Measurements from ENCODE around the gene TK1.
"Not testable (repeated sequence)": the region's sequence is repeated elsewhere in the genome, so short reads cannot be mapped to it uniquely, and the experiment has no call there.

TK1 gene

DNA sequence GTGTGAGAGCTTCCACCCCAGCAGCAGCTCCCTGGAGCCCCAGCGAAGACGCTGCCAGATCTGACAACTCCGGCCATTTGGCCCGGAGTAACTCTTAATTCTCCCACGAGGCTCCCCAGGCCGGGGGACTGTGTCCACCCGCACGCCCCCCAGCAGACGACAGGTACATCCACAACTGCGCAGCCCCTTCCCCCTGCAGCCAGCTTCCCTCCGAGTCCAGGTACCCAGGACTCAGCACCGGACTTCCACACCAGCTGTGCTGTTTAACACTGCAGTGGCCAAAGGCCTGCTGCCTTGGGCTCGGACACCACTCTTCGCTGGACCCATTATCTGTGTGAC lies 11.2 kb downstream of the TK1 start:
- no peak for DNase-seq

DNA sequence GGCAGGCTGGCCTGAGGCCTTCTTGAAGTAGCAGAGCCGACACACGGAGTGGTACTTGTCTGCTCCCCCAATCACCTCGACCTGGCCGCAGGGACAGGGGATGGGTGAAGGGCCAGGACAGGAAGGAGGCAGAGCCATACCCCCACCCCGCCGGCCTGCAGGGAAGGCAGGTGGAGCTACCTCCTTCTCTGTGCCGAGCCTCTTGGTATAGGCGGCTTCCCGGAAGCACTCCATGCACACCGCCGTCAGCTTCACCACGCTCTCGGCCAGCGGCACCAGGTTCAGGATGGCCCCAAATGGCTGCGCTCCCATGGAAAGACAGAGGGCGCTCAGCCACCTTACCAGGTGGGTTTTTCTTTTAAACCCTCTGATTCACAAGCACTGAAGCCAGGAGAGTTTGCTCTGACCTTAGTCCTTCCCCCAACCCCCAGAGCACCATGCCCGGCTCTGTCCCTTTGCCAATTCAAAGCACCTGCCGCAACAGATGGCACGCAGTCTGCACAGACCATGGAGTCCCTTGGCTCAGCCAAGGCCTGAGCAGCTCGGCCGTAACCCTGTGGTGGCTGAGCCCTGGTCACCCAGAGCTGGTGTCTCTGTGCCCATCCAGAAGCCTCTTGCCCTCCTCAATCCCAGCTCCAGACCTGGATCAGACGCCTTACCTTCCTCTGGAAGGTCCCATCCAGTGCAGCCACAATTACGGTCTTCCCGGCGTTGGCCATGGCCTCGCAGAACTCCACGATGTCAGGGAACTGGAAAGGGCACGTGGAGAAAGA lies 11.8 kb downstream of the TK1 start:
- no peak for DNase-seq

DNA sequence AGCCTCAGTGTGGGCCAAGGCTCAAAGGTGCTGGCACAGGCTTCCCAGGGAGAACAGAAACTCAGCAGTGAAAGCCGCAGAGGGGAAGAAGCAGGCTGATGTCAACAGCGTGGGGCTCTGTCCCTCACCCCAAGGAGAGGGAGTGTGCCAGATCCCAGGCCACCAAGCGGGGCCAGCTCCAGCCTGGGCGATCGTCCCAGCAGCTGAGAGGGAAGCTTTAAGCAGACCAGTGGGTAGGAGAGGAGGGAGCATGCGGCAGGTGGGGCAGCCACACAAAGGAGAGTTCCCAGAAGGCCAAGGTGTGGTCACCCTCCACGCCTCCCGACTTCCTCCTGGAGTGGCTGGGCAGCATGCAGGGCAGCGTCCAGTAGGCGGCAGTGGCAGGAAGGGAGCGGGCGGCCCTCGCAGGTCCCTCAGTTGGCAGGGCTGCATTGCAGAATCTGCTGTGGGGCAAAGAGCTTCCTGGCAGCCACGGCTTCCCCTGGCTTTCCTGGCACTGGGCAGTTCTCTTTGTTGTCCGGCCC lies 12.4 kb downstream of the TK1 start:
- DNase-seq, result no peak

DNA sequence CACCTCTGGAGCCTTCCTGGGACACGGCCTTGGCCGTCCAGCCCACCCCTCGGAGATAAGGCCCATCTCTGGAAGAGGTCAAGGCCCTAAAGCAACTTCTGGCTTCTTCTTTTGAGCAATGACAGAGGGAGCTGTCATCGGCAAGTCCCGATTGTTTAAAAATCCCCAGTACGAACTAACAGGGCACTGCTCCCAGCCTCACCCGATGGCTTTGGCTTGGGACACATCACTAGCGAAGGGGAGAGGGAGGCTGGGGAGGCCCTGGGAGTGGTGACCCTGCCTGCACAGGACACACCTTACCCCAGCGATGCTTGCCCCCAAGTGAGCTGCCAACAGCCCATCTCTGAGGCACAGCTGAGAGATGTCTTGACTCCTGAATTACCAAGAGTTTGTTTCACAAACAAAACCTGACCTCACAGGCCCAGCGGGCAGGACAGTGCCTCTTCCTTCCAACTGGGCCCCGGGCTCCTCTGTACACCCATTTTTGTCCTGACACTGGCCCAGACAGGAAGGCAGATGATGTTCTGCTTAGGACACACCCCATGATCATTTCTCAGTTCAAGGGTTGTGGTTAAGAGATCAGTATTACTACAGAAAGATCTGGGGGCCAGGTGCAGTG lies 13.6 kb downstream of the TK1 start:
- DNase-seq, result no peak

DNA sequence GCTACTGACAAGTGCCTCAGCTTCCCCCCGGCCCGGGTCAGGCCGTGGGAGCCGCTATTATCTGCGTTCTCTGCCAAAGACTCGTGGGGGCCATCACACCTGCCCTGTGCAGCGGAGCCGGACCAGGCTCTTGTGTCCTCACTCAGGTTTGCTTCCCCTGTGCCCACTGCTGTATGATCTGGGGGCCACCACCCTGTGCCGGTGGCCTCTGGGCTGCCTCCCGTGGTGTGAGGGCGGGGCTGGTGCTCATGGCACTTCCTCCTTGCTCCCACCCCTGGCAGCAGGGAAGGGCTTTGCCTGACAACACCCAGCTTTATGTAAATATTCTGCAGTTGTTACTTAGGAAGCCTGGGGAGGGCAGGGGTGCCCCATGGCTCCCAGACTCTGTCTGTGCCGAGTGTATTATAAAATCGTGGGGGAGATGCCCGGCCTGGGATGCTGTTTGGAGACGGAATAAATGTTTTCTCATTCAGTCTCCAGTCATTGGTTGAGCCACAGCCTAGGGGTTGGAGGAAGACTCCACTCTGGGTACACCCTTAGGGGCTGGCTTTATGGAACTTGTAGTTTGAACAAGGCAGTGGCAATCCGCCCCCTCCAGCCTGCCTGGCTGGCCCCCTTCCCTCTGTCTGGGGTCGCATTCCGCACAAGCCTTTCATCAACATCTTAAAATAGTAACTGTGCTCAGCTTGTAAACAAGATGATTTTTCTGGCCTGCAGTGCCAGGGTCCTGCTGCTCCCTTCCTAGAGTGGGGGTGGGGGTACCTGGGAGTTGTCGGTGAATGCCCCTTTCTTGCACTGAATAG lies 14.4 kb downstream of the TK1 start:
- peak; percentile 35 for DNase-seq

- not testable (repeated sequence) for DNase-seq
These were observed 15.1 kb downstream of the TK1 start for GRCh38 chr17:78171591-78172248.

DNA sequence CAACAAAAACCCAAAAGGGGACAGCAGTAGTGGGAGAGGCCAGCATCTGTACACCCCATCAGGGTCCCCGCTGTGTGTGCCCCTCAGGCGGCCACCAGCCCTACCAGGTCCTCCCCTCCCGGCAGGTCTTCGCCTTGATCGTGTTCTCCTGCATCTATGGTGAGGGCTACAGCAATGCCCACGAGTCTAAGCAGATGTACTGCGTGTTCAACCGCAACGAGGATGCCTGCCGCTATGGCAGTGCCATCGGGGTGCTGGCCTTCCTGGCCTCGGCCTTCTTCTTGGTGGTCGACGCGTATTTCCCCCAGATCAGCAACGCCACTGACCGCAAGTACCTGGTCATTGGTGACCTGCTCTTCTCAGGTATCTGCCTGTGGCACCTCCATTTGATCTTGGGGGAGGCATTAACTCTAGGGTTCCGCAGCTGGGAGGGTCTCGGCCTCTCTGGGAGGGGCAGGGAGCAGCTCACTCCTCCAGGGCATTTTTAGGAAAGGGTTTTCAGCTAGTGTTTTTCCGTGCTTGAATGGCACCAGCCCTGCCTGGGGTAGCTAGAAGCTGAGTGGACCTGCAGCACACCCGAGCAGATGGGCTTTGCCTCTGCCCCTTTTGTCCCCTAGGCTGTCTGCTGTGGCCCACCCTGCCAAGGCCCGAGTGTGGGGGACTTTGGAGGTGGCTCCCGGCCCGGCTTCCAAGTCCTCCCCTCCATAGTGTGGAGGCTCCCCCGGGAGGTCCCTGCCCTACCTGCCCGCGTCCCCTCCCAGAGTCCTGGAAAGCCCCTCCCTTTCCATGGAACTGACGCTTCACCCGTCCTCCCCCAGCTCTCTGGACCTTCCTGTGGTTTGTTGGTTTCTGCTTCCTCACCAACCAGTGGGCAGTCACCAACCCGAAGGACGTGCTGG lies 15.9 kb downstream of the TK1 start:
- no peak for DNase-seq

DNA sequence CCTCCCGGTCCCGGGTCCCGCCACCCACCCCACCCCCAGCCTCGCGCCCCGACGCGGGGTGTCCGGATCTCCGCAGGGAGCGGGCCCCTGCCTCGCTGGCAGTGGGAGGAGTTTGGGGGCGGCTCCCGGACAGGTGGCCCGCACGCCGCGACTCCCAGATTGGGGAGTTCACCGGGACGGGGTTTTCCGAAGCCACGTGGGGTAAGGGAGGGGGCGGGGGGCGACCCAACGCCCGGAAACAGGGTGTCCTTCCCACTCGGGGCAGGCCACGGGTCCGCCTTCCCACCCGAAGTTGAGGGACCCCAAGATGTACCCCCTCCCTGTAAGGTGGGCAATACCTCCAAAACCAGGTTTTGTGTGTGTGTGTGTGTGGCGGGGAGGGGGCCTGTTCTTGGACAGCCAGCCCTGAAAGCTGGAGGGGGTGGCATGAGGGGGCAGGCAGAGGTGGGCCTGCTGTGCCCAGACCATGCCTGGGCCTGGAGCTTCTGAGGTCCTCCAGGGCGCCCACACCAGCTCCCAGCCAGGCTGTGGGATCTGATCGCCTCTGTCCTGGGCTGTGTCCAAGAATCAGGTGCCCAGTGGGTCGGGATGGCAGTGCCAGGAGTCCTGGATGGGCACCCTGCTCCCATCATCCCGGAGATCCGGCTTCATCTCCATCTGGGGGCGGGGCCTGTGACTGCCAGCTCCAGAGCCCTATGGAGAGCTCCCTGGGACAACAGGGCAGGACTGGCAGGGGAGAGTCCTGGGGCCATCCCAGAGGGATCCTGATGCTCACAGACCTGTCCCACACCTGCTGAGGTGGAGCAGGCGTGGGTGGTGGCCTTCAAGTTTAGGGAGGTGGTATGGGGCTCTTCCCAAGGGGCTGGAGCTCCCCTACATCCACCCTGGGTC lies 17.7 kb downstream of the TK1 start:
- peak; percentile 74 for DNase-seq

- peak; percentile 73 for DNase-seq
These were observed 18.5 kb downstream of the TK1 start, which contains the start of gene SYNGR2 for GRCh38 chr17:78168242-78168902. TSS of gene SYNGR2 (plus strand) at chr17:78168581. CDS start at chr17:78168617, 36 bp downstream.

- DNase-seq, result no peak
These were observed 20.4 kb downstream of the TK1 start for GRCh38 chr17:78166416-78166815.

GRCh38 chr17:78164748-78165607 lies 21.9 kb downstream of the TK1 start:
- DNase-seq, result no peak

GRCh38 chr17:78163881-78164747 lies 22.7 kb downstream of the TK1 start:
- no peak for DNase-seq

GRCh38 chr17:78159575-78160158 lies 27.2 kb downstream of the TK1 start:
- DNase-seq, result peak; percentile 44

DNA sequence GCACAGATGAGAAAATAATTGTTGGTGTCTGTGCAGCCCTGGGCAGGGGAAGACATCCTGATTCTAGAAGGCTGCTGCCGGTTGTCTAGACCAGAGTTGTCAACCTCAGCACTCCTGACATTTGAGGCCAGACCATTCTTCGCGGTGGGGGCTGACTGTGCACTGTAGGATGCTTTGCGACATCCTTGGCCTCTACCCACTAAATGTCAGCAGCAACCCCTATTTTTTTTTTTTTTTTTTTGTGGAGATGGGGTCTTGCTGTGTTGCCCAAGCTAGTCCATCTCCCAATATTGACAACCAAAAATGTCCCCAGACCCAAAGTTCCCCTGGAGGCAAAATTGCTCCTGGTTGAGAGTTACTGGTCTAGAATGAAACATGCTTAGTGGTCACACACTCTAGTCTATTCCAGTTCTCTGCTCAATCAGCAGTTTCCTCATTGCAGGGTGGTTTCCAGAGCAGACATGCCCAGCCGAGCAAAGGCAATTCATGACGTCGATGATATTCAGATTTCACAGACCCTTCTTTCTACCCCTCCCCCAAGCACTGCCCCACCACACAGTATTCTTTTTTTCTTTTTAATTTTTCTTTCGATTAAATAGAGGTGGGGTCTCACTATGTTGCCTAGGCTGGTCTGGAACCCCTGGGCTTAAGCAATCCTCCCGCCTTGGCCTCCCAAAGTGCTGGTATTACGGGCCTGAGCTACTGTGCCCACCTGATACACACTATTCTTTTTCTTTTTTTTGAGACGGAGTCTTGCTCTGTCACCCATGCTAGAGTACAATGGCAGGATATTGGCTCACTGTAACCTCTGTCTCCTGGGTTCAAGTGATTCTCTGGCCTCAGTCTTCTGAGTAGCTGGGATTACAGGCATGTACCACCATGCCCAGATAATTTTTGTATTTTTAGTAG lies 31.7 kb downstream of the TK1 start:
- no peak for DNase-seq

DNA sequence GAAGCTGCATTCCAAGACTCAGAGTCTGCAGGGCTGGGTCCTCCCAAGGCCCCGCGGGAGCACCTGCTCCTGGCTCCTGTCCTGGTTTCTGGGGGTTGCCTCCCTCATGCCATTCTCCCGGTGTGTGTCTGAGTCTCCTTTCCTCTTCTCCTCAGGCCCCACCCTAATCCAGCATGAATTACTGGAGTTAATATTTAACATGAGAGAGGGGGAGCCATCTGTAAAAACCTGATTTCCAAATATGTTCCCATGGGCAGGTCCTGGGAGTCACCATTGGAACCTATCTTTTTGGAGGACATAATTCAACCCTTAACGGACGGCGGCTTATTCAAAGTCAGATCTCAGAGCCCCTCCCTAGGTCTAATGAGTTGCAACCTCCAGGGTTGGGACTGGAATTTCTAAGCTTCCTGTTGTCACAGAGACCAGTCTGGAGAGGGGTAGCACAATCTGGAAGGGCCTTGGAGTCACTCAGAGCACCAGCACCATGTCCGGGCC lies 35.3 kb downstream of the TK1 start:
- peak; percentile 84 for DNase-seq

DNA sequence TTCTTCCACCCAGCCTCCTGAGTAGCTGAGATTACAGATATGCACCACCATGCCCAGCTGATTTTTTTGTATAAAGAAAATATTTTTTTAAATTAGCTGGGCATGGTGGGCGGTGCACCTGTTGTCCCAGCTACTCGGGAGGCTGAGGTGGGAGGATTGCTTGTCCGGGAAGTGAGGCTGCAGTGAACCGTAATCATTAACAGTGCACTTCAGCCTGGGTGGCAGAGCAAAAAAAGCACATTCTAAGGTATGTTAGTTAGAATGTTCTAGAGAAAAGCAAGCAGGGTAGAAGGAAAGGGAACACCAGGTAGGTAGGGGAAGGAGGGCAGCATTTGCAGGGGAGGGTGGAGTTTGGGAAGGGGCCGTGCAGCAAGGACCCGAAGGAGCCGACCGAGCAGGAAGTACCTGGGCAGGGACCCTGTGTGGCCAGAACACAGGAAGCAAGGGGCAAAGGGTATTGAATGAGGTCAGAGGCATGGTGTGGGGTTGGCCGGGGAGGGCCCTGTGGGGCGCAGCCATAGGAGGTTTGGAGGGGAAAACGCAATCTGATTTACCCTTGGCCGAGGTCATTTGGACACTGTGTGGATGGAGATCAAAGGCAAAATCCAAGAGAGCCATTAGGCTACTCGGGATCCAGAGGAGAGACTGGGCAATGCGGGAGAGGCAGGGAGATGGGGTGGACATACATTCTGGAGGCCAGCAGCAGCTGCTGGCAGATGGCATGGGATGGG lies 38.4 kb downstream of the TK1 start:
- DNase-seq, result no peak

Data from EL (cell line).